PC-3 (cell line): Measurements from ENCODE around the gene KIAA1191.

ENCODE experiments used
- CTCF ChIP-seq: fragments of 300-600 bp; sonication (generic); conservative IDR thresholded peaks from 2 replicates; pipeline ENCODE4 v1.5.1; 2017; ENCODE audit warnings: antibody characterized with exemption, low read depth, mild to moderate bottlenecking, low read length
- EZH2 ChIP-seq: fragments of 300-600 bp; sonication (generic); IDR thresholded peaks from one replicate; pipeline ENCODE4 v1.6.1; 2017; ENCODE audit warnings: antibody characterized with exemption, mild to moderate bottlenecking, low read length; ENCODE audit not compliant: unreplicated experiment
- EZH2phosphoT487 ChIP-seq: fragments of 300-600 bp; sonication (generic); IDR thresholded peaks from 2 replicates; pipeline ENCODE4 v1.6.1; 2018; ENCODE audit warnings: mild to moderate bottlenecking, antibody characterized with exemption, low read length, borderline replicate concordance

GRCh38 chr5:176352116-176352878, 9.3 kb downstream of the KIAA1191 start:
- TF ChIP-seq CTCF, result no peak
- no peak for TF ChIP-seq EZH2phosphoT487
- no peak for TF ChIP-seq EZH2
